Vagina (tissue), 2 donors: ENCODE results near the gene SCN2A.

Source experiments
- POLR2A ChIP-seq, 2 donors: fragments of 450-650 bp; IDR thresholded peaks; one replicate each; pipeline ENCODE4 v1.6.1; 2017; ENCODE audit warnings: antibody characterized with exemption in 2 of 2, mild to moderate bottlenecking in 2 of 2, moderate library complexity in 2 of 2
- TF ChIP-seq, protein P1 (sequence below), 3 experiments: fragments of 450-650 bp in 2 of 3; fragments of 200-600 bp in 1 of 3; sonication (generic) in 1 of 3; IDR thresholded peaks; one replicate each; pipeline ENCODE4 v1.5.1; 2017 to 2019; ENCODE audit warnings: antibody characterized with exemption in 3 of 3, mild to moderate bottlenecking in 2 of 3, moderate library complexity in 2 of 3

DNA sequence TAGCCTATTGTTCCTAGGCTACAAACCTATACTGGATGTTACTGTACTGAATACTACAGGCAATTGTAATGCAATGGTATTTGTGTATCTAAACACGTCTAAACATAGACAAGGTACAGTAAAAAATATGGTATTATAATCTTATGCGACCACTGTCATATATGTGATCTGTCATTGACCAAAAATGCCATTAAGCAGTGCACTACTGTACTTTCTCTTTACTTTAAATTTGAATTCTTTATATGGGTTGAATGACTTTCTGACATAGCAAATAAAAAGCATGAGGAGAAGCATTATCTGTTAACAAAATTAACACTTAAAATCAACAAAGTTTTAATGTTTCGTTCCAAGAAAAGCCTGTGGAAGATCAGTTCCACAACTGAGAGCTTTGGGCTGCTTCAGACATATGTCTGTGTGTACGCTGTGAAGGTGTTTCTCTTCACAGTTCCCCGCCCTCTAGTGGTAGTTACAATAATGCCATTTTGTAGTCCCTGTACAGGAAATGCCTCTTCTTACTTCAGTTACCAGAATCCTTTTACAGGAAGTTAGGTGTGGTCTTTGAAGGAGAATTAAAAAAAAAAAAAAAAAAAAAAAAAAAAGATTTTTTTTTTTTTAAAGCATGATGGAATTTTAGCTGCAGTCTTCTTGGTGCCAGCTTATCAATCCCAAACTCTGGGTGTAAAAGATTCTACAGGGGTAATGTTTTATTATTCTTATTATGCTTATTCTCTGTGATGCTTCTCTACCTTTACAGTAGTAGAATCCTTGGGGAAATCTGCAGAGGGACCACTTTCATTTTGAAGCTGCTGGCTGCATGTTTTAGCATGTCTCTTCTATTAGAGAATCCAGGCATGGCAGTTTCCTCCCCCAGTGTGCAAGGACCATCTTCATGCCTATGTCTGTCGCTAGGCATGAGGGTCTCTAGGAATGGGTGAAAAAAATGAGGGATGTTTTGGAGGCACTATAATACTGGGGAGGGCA is 54.5 kb downstream of the SCN2A start:
- TF ChIP-seq, protein P1, sequence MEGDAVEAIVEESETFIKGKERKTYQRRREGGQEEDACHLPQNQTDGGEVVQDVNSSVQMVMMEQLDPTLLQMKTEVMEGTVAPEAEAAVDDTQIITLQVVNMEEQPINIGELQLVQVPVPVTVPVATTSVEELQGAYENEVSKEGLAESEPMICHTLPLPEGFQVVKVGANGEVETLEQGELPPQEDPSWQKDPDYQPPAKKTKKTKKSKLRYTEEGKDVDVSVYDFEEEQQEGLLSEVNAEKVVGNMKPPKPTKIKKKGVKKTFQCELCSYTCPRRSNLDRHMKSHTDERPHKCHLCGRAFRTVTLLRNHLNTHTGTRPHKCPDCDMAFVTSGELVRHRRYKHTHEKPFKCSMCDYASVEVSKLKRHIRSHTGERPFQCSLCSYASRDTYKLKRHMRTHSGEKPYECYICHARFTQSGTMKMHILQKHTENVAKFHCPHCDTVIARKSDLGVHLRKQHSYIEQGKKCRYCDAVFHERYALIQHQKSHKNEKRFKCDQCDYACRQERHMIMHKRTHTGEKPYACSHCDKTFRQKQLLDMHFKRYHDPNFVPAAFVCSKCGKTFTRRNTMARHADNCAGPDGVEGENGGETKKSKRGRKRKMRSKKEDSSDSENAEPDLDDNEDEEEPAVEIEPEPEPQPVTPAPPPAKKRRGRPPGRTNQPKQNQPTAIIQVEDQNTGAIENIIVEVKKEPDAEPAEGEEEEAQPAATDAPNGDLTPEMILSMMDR (IDR thresholded peaks at IDR 0.05): peak; percentile 20 to 73 (median 61)
- TF ChIP-seq POLR2A (IDR thresholded peaks at IDR 0.05): no peak
